Measurements from ENCODE around the gene FERMT2. TPM values are rescaled to one million over a fixed set of nuclear protein-coding genes. Genes with fewer than 3 reads are reported as not detected.

FERMT2 gene
- total and polyA plus RNA-seq, 2 experiments from 2014 or later, result 108 to 148 TPM

DNA sequence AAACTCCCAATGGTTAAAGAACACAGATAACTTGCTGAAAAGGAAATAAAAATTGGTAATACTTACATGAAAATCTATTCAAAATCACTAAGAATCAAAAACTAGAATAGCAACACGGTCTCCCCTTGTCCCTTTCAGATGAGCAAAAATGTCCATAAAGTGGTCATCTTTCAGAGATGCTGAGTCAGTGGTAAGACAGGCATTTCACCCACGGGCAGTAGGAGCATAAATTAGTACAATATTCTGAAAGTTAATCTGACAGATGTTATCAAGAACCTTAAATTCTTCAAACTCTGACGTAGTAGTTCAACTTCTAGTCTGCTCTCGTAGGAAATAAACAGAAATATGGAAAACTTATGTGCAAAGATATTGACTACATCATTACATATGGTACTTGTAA is 126.4 kb downstream of the FERMT2 start:
- no peaks in the 10 kb centered on the region for H3K79me2 ChIP-seq (replicated peaks; ENCODE audit: insufficient read depth)
- H3K27me3 Mint-ChIP-seq (ENCODE audit: insufficient read depth, low read depth, poor library complexity), result peaks cover 6% of the 10 kb centered on the region
- no peak overlapping the region for H3K4me2 ChIP-seq
- H3K4me3 ChIP-seq, result no peak overlapping the region
- H3K4me1 ChIP-seq (ENCODE audit: insufficient read depth), result no peaks in the 10 kb centered on the region
- H3K36me3 Mint-ChIP-seq (ENCODE audit: low read depth), result no peaks in the 10 kb centered on the region
- H3F3A ChIP-seq (replicated peaks; ENCODE audit: low read depth), result no peaks in the 10 kb centered on the region
- DNase-seq (ENCODE audit: low spot score) (no peak), ATAC-seq (no peak)
- H3K27me3 ChIP-seq (ENCODE audit: insufficient read depth), result no peaks in the 10 kb centered on the region
- peaks cover 10% of the 10 kb centered on the region for H3K4me1 Mint-ChIP-seq
- H3K27ac ChIP-seq (ENCODE audit: low read depth), result no peak overlapping the region
- H3K4me3 Mint-ChIP-seq, result no peak overlapping the region
- no peaks in the 10 kb centered on the region for H3K9me2 ChIP-seq (ENCODE audit: insufficient read depth)
- no peaks in the 10 kb centered on the region for H3K36me3 ChIP-seq (ENCODE audit: insufficient read depth)
- no peak overlapping the region for H3K27ac Mint-ChIP-seq
- H4K20me1 ChIP-seq (replicated peaks; ENCODE audit: insufficient read depth), result no peaks in the 10 kb centered on the region
- TF ChIP-seq EZH2phosphoT487 (IDR thresholded peaks at IDR 0.05; ENCODE audit: unreplicated experiment) (no peak), NANOG (IDR thresholded peaks at IDR 0.05; ENCODE audit: borderline replicate concordance) (no peak), CREB1 (CRISPR knock-in tag; IDR thresholded peaks at IDR 0.05; ENCODE audit: low read depth) (no peak), JUNB (IDR thresholded peaks at IDR 0.05; ENCODE audit: unreplicated experiment) (no peak), EZH2 (IDR thresholded peaks at IDR 0.05; ENCODE audit: low read depth, unreplicated experiment) (no peak), ZNF114 (CRISPR knock-in tag; IDR thresholded peaks at IDR 0.05) (no peak), POLR2AphosphoS5 (IDR thresholded peaks at IDR 0.05; ENCODE audit: low read depth) (no peak), ZNF331 (CRISPR knock-in tag; IDR thresholded peaks at IDR 0.05; ENCODE audit: low read depth) (no peak), STAT1 (IDR thresholded peaks at IDR 0.05; ENCODE audit: unreplicated experiment) (no peak)
- TF ChIP-seq, protein P1, sequence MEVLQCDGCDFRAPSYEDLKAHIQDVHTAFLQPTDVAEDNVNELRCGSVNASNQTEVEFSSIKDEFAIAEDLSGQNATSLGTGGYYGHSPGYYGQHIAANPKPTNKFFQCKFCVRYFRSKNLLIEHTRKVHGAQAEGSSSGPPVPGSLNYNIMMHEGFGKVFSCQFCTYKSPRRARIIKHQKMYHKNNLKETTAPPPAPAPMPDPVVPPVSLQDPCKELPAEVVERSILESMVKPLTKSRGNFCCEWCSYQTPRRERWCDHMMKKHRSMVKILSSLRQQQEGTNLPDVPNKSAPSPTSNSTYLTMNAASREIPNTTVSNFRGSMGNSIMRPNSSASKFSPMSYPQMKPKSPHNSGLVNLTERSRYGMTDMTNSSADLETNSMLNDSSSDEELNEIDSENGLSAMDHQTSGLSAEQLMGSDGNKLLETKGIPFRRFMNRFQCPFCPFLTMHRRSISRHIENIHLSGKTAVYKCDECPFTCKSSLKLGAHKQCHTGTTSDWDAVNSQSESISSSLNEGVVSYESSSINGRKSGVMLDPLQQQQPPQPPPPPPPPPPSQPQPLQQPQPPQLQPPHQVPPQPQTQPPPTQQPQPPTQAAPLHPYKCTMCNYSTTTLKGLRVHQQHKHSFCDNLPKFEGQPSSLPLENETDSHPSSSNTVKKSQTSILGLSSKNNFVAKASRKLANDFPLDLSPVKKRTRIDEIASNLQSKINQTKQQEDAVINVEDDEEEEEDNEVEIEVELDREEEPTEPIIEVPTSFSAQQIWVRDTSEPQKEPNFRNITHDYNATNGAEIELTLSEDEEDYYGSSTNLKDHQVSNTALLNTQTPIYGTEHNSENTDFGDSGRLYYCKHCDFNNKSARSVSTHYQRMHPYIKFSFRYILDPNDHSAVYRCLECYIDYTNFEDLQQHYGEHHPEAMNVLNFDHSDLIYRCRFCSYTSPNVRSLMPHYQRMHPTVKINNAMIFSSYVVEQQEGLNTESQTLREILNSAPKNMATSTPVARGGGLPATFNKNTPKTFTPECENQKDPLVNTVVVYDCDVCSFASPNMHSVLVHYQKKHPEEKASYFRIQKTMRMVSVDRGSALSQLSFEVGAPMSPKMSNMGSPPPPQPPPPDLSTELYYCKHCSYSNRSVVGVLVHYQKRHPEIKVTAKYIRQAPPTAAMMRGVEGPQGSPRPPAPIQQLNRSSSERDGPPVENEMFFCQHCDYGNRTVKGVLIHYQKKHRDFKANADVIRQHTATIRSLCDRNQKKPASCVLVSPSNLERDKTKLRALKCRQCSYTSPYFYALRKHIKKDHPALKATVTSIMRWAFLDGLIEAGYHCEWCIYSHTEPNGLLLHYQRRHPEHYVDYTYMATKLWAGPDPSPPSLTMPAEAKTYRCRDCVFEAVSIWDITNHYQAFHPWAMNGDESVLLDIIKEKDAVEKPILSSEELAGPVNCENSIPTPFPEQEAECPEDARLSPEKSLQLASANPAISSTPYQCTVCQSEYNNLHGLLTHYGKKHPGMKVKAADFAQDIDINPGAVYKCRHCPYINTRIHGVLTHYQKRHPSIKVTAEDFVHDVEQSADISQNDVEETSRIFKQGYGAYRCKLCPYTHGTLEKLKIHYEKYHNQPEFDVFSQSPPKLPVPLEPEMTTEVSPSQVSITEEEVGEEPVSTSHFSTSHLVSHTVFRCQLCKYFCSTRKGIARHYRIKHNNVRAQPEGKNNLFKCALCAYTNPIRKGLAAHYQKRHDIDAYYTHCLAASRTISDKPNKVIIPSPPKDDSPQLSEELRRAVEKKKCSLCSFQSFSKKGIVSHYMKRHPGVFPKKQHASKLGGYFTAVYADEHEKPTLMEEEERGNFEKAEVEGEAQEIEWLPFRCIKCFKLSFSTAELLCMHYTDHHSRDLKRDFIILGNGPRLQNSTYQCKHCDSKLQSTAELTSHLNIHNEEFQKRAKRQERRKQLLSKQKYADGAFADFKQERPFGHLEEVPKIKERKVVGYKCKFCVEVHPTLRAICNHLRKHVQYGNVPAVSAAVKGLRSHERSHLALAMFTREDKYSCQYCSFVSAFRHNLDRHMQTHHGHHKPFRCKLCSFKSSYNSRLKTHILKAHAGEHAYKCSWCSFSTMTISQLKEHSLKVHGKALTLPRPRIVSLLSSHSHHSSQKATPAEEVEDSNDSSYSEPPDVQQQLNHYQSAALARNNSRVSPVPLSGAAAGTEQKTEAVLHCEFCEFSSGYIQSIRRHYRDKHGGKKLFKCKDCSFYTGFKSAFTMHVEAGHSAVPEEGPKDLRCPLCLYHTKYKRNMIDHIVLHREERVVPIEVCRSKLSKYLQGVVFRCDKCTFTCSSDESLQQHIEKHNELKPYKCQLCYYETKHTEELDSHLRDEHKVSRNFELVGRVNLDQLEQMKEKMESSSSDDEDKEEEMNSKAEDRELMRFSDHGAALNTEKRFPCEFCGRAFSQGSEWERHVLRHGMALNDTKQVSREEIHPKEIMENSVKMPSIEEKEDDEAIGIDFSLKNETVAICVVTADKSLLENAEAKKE (CRISPR knock-in tag; IDR thresholded peaks at IDR 0.05), result no peak
- TF ChIP-seq, protein P2, sequence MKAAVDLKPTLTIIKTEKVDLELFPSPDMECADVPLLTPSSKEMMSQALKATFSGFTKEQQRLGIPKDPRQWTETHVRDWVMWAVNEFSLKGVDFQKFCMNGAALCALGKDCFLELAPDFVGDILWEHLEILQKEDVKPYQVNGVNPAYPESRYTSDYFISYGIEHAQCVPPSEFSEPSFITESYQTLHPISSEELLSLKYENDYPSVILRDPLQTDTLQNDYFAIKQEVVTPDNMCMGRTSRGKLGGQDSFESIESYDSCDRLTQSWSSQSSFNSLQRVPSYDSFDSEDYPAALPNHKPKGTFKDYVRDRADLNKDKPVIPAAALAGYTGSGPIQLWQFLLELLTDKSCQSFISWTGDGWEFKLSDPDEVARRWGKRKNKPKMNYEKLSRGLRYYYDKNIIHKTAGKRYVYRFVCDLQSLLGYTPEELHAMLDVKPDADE (IDR thresholded peaks at IDR 0.05), result no peak
- TF ChIP-seq, protein P3, sequence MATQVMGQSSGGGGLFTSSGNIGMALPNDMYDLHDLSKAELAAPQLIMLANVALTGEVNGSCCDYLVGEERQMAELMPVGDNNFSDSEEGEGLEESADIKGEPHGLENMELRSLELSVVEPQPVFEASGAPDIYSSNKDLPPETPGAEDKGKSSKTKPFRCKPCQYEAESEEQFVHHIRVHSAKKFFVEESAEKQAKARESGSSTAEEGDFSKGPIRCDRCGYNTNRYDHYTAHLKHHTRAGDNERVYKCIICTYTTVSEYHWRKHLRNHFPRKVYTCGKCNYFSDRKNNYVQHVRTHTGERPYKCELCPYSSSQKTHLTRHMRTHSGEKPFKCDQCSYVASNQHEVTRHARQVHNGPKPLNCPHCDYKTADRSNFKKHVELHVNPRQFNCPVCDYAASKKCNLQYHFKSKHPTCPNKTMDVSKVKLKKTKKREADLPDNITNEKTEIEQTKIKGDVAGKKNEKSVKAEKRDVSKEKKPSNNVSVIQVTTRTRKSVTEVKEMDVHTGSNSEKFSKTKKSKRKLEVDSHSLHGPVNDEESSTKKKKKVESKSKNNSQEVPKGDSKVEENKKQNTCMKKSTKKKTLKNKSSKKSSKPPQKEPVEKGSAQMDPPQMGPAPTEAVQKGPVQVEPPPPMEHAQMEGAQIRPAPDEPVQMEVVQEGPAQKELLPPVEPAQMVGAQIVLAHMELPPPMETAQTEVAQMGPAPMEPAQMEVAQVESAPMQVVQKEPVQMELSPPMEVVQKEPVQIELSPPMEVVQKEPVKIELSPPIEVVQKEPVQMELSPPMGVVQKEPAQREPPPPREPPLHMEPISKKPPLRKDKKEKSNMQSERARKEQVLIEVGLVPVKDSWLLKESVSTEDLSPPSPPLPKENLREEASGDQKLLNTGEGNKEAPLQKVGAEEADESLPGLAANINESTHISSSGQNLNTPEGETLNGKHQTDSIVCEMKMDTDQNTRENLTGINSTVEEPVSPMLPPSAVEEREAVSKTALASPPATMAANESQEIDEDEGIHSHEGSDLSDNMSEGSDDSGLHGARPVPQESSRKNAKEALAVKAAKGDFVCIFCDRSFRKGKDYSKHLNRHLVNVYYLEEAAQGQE (IDR thresholded peaks at IDR 0.05; ENCODE audit: unreplicated experiment), result no peak
- TF ChIP-seq, protein P4, sequence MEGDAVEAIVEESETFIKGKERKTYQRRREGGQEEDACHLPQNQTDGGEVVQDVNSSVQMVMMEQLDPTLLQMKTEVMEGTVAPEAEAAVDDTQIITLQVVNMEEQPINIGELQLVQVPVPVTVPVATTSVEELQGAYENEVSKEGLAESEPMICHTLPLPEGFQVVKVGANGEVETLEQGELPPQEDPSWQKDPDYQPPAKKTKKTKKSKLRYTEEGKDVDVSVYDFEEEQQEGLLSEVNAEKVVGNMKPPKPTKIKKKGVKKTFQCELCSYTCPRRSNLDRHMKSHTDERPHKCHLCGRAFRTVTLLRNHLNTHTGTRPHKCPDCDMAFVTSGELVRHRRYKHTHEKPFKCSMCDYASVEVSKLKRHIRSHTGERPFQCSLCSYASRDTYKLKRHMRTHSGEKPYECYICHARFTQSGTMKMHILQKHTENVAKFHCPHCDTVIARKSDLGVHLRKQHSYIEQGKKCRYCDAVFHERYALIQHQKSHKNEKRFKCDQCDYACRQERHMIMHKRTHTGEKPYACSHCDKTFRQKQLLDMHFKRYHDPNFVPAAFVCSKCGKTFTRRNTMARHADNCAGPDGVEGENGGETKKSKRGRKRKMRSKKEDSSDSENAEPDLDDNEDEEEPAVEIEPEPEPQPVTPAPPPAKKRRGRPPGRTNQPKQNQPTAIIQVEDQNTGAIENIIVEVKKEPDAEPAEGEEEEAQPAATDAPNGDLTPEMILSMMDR (conservative IDR thresholded peaks at IDR 0.05; ENCODE audit: low read depth in 2 of 2), result no peak
- H3K9me3 Mint-ChIP-seq, result no peaks in the 10 kb centered on the region
- H2AFZ ChIP-seq, result no peak overlapping the region

All from GM23338 (cell line).